HL-60 (cell line): ENCODE results near the gene PDXK.

Experiments
- CTCF ChIP-seq: IDR thresholded peaks from one replicate; pipeline ENCODE4 v1.5.1; 2011; ENCODE audit warnings: low read length, control low read depth, inconsistent platforms; ENCODE audit not compliant: insufficient read depth
- GABPA ChIP-seq: IDR thresholded peaks from 2 replicates; pipeline ENCODE4 v1.6.1; 2012; ENCODE audit warnings: low read depth
- POLR2AphosphoS5 ChIP-seq: IDR thresholded peaks from 2 replicates; pipeline ENCODE4 v1.6.1; 2012; ENCODE audit warnings: low read depth
- SPI1 ChIP-seq: IDR thresholded peaks from 2 replicates; pipeline ENCODE4 v1.6.1; 2012; ENCODE audit warnings: low read depth, mild to moderate bottlenecking, borderline replicate concordance

- no peak for TF ChIP-seq CTCF
- TF ChIP-seq GABPA = no peak
- TF ChIP-seq SPI1 = no peak
- TF ChIP-seq POLR2AphosphoS5 = no peak
These were observed 52.9 kb downstream of the PDXK start for GRCh38 chr21:43771698-43772424.
